ENCODE data around the gene GALNTL6.

The GALNTL6 gene

GRCh38 chr4:172705565-172705964, 892.4 kb downstream of the GALNTL6 start:
- TF ChIP-seq CTCF (conservative IDR thresholded peaks at IDR 0.05; ENCODE audit: low read depth, low read length): no peak
- no peak for DNase-seq (ENCODE audit: low read depth)
- H3K4me3 ChIP-seq (ENCODE audit: low read length): no peak overlapping the region

GRCh38 chr4:172706000-172706399, 892.8 kb downstream of the GALNTL6 start:
- DNase-seq (ENCODE audit: low read depth): no peak
- H3K4me3 ChIP-seq (ENCODE audit: low read length): no peak overlapping the region
- no peak for TF ChIP-seq CTCF (conservative IDR thresholded peaks at IDR 0.05; ENCODE audit: low read depth, low read length)

GRCh38 chr4:172707622-172708021, 894.4 kb downstream of the GALNTL6 start:
- no peak for TF ChIP-seq CTCF (conservative IDR thresholded peaks at IDR 0.05; ENCODE audit: low read depth, low read length)
- DNase-seq (ENCODE audit: low read depth): no peak
- no peak overlapping the region for H3K4me3 ChIP-seq (ENCODE audit: low read length)

GRCh38 chr4:172708184-172708583, 895.0 kb downstream of the GALNTL6 start:
- no peak for TF ChIP-seq CTCF (conservative IDR thresholded peaks at IDR 0.05; ENCODE audit: low read depth, low read length)
- no peak overlapping the region for H3K4me3 ChIP-seq (ENCODE audit: low read length)
- DNase-seq (ENCODE audit: low read depth): no peak

GRCh38 chr4:172709376-172709775, 896.2 kb downstream of the GALNTL6 start:
- no peak for TF ChIP-seq CTCF (conservative IDR thresholded peaks at IDR 0.05; ENCODE audit: low read depth, low read length)
- H3K4me3 ChIP-seq (ENCODE audit: low read length): no peak overlapping the region

GRCh38 chr4:172716291-172716690, 903.1 kb downstream of the GALNTL6 start:
- H3K4me3 ChIP-seq (ENCODE audit: low read length): no peak overlapping the region
- TF ChIP-seq CTCF (conservative IDR thresholded peaks at IDR 0.05; ENCODE audit: low read depth, low read length): no peak
- no peak for DNase-seq (ENCODE audit: low read depth)

More at GRCh38 chr4:172709376-172709775, 896.2 kb downstream of the GALNTL6 start:
- DNase-seq (ENCODE audit: low read depth): no peak

GRCh38 chr4:172721659-172722058, 908.5 kb downstream of the GALNTL6 start:
- H3K4me3 ChIP-seq (ENCODE audit: low read length): no peak overlapping the region
- TF ChIP-seq CTCF (conservative IDR thresholded peaks at IDR 0.05; ENCODE audit: low read depth, low read length): no peak
- DNase-seq (ENCODE audit: low read depth): no peak
